Endodermal cell (in vitro differentiated cells): ENCODE measurements around the gene GNAS-AS1. TPM values are rescaled to one million over a fixed set of nuclear protein-coding genes. Genes with fewer than 3 reads are reported as not detected.

Experiments
- DNase-seq: peaks from one replicate; pipeline ENCODE4 v3.0.0-alpha.2; 2017
- H3K27ac ChIP-seq: 2 replicates; pipeline ENCODE4 v1.5.1; 2013; ENCODE audit warnings: mild to moderate bottlenecking, low read depth, low read length, moderate library complexity
- H3K27me3 ChIP-seq: 2 replicates; pipeline ENCODE4 v1.6.1; 2013; ENCODE audit warnings: mild to moderate bottlenecking, low read length, moderate library complexity; ENCODE audit not compliant: insufficient read depth, control insufficient read depth, poor library complexity, severe bottlenecking
- H3K36me3 ChIP-seq: 2 replicates; pipeline ENCODE4 v1.7.0; 2013; ENCODE audit warnings: mild to moderate bottlenecking, low read length, moderate library complexity; ENCODE audit not compliant: control insufficient read depth, insufficient read depth
- H3K4me1 ChIP-seq: one replicate; pipeline ENCODE4 v1.7.0; 2013; ENCODE audit warnings: low read length; ENCODE audit not compliant: control insufficient read depth, insufficient read depth
- H3K4me3 ChIP-seq: 2 replicates; pipeline ENCODE4 v1.5.1; 2013; ENCODE audit warnings: mild to moderate bottlenecking, low read length, moderate library complexity
- H3K9ac ChIP-seq: 2 replicates; pipeline ENCODE4 v1.6.1; 2013; ENCODE audit warnings: mild to moderate bottlenecking, low read length, moderate library complexity; ENCODE audit not compliant: poor library complexity, severe bottlenecking; ENCODE audit errors: extremely low read depth
- H3K9me3 ChIP-seq: 2 replicates; pipeline ENCODE4 v1.6.1; 2013; ENCODE audit warnings: mild to moderate bottlenecking, low read length, moderate library complexity; ENCODE audit not compliant: control insufficient read depth
- H3K27ac Mint-ChIP-seq: 2 replicates; pipeline ENCODE4 v1.8.0; 2020; ENCODE audit warnings: mixed read lengths
- H3K27me3 Mint-ChIP-seq: 2 replicates; pipeline ENCODE4 v1.8.0; 2021; ENCODE audit warnings: mild to moderate bottlenecking, mixed read lengths; ENCODE audit not compliant: insufficient read depth
- H3K36me3 Mint-ChIP-seq: 2 replicates; pipeline ENCODE4 v1.8.0; 2020; ENCODE audit warnings: low read depth, mixed read lengths
- H3K4me1 Mint-ChIP-seq: 2 replicates; pipeline ENCODE4 v1.8.0; 2020; ENCODE audit warnings: mixed read lengths
- H3K4me3 Mint-ChIP-seq: 2 replicates; pipeline ENCODE4 v1.8.0; 2020; ENCODE audit warnings: mild to moderate bottlenecking, moderate library complexity, mixed read lengths
- H3K9me3 Mint-ChIP-seq: 2 replicates; pipeline ENCODE4 v1.8.0; 2020; ENCODE audit warnings: mild to moderate bottlenecking, mixed read lengths
- CTCF ChIP-seq: fragments of 200-600 bp; sonication (generic); conservative IDR thresholded peaks from 2 replicates; pipeline ENCODE4 v1.5.0; 2021; ENCODE audit warnings: antibody characterized with exemption, mild to moderate bottlenecking
- WGBS, 2 experiments: methylation state at CpG; one replicate each; pipeline versions ENCODE4 v1.1.5 to v1.1.7; 2013; ENCODE audit warnings: missing lambda C conversion rate in 2 of 2, mixed read lengths in 1 of 2; ENCODE audit not compliant: insufficient coverage in 1 of 2, insufficient read length in 1 of 2; 5-methylcytosine and 5-hydroxymethylcytosine counted together
- total RNA-seq, 2 donors: library from RNA; stranded (reverse); fragmentation: NEBNext Ultra II Directional in 1 of 2; extraction: Animal tissue kit (Norgen Biotek cat#: 25700) in 1 of 2; gene quantifications; 2 replicates in 1 of 2; 3 replicates in 1 of 2; pipeline ENCODE4 v1.2.1, GENCODE V29; 2021

GNAS-AS1 gene
- total RNA-seq, 2 donors from 2014 or later, result 9.3 to 9.7 TPM

- peak overlapping the region; percentile 90 for H3K4me3 Mint-ChIP-seq
- Histone ChIP-seq H3K4me1 (peaks cover 34% of the 10 kb centered on the region), H3K27ac (no peak overlapping the region), H3K4me3 (peak overlapping the region; percentile 82), H3K27me3 (no peaks in the 10 kb centered on the region), H3K9ac (no peak overlapping the region), H3K36me3 (peaks cover 55% of the 10 kb centered on the region), H3K9me3 (no peaks in the 10 kb centered on the region)
- peaks cover 68% of the 10 kb centered on the region for H3K4me1 Mint-ChIP-seq
- DNase-seq, result no peak
- 47 to 62% methylated on average over 3 to 13 of the region's 13 CpGs for WGBS, 2 experiments
- H3K9me3 Mint-ChIP-seq, result no peaks in the 10 kb centered on the region
- TF ChIP-seq CTCF, result no peak
- peak overlapping the region; percentile 81 for H3K27ac Mint-ChIP-seq
- H3K27me3 Mint-ChIP-seq, result no peaks in the 10 kb centered on the region
- H3K36me3 Mint-ChIP-seq, result peaks cover 38% of the 10 kb centered on the region
Observed at GRCh38 chr20:58895448-58896180, 44.9 kb upstream of the GNAS-AS1 start.

GRCh38 chr20:58894652-58895447 is 44.1 kb upstream of the GNAS-AS1 start:
- Mint-ChIP-seq H3K36me3 (peaks cover 31% of the 10 kb centered on the region), H3K27me3 (no peaks in the 10 kb centered on the region), H3K27ac (peak overlapping the region; percentile 79), H3K9me3 (no peaks in the 10 kb centered on the region), H3K4me1 (peaks cover 60% of the 10 kb centered on the region), H3K4me3 (peak overlapping the region; percentile 90)
- Histone ChIP-seq H3K4me1 (peaks cover 28% of the 10 kb centered on the region), H3K27me3 (no peaks in the 10 kb centered on the region), H3K27ac (no peak overlapping the region), H3K36me3 (peaks cover 48% of the 10 kb centered on the region), H3K9ac (peak overlapping the region; percentile 96), H3K4me3 (peak overlapping the region; percentile 82), H3K9me3 (no peaks in the 10 kb centered on the region)
- WGBS, 2 experiments, result 52 to 60% methylated on average over 1 to 5 of the region's 5 CpGs
- no peak for TF ChIP-seq CTCF
- DNase-seq, result no peak

GRCh38 chr20:58893355-58894120 is 42.8 kb upstream of the GNAS-AS1 start:
- Mint-ChIP-seq H3K27me3 (no peaks in the 10 kb centered on the region), H3K4me1 (peaks cover 47% of the 10 kb centered on the region), H3K4me3 (peak overlapping the region; percentile 90), H3K36me3 (peaks cover 23% of the 10 kb centered on the region), H3K9me3 (no peaks in the 10 kb centered on the region), H3K27ac (peak overlapping the region; percentile 41)
- 58 to 100% methylated on average over 1 to 5 of the region's 5 CpGs for WGBS, 2 experiments
- H3K9me3 ChIP-seq, result no peaks in the 10 kb centered on the region
- peak overlapping the region; percentile 82 for H3K4me3 ChIP-seq
- H3K27ac ChIP-seq, result no peak overlapping the region
- no peak for DNase-seq
- TF ChIP-seq CTCF, result no peak
- H3K4me1 ChIP-seq, result peaks cover 21% of the 10 kb centered on the region
- H3K27me3 ChIP-seq, result no peaks in the 10 kb centered on the region
- H3K9ac ChIP-seq, result peak overlapping the region; percentile 96
- H3K36me3 ChIP-seq, result peaks cover 35% of the 10 kb centered on the region
